Measurements from ENCODE around the gene KCNK17. TPM values are rescaled to one million over a fixed set of nuclear protein-coding genes. Genes with fewer than 3 reads are reported as not detected.

The KCNK17 gene
- polyA plus RNA-seq, 1 experiment = not detected

DNA sequence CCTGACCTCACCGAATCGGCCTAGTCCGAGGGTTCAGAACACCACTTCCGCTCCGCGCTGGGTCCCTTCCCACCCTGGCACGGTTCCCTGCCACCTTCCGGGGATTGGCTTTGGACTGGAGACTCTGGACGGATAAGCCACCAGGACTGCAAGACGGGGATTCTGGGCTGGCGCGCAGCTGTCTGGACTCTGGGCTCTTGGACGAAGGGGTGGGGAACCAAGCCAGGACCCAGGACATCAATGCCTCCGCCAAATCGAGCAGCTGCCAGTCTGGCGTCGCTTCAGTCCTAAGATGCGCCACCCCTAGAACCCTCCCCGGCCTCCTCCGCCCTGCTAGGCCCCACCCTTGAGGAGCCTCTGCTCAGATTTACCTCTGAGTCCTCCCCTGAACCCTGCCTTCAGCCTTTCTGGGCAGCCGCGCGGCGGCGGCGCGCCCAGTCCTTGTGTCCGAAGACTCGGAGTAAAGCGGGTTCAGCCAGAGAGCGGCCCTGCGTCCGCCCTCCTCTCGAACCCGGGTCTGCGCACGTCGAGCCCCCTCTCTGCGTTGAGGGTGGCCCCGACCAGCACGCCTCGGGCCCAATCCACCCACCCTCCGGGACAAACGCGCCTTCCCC, 1.2 kb downstream of the KCNK17 start:
- TF ChIP-seq, protein P1, sequence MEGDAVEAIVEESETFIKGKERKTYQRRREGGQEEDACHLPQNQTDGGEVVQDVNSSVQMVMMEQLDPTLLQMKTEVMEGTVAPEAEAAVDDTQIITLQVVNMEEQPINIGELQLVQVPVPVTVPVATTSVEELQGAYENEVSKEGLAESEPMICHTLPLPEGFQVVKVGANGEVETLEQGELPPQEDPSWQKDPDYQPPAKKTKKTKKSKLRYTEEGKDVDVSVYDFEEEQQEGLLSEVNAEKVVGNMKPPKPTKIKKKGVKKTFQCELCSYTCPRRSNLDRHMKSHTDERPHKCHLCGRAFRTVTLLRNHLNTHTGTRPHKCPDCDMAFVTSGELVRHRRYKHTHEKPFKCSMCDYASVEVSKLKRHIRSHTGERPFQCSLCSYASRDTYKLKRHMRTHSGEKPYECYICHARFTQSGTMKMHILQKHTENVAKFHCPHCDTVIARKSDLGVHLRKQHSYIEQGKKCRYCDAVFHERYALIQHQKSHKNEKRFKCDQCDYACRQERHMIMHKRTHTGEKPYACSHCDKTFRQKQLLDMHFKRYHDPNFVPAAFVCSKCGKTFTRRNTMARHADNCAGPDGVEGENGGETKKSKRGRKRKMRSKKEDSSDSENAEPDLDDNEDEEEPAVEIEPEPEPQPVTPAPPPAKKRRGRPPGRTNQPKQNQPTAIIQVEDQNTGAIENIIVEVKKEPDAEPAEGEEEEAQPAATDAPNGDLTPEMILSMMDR (IDR thresholded peaks at IDR 0.05; ENCODE audit: insufficient read depth, low read depth, low read length) = no peak

DNA sequence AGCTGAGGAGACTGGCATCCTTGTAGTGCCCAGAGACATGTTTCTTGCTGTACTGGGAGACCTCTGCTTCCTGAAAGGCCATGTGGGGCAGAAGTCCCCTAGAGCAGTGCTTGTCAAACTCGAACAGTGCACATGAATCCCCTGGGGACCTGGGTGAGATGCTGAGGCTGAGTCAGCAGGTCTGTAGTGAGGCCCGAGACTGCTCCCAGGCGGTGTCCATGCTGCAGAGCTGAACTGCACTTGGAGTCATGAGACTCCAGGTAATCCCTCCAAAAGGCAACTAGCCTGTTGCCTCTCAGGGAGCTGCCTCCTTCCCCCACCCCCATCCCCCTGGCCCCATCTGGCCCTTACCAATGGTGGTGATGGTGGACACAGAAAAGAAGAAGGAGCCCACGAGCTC, 3.7 kb downstream of the KCNK17 start:
- ChIA-PET CTCF (interaction anchor here (0.6 to 4.2 kb wide), 18 partner anchors 8 to 851 kb away, joined by 3 to 55 read pairs (median 4); no protein-coding TSS in a partner anchor), POLR2A (no interaction called here)
- no peak overlapping the region for H3K4me3 ChIP-seq (ENCODE audit: low read depth, low read length)
- no peak for DNase-seq (ENCODE audit: low read depth)
- no peaks in the 10 kb centered on the region for H3K36me3 ChIP-seq (ENCODE audit: control insufficient read depth, insufficient read depth, low read length)
- TF ChIP-seq, protein P1 (IDR thresholded peaks at IDR 0.05; ENCODE audit: insufficient read depth, low read depth, low read length) = no peak
- peaks cover 23% of the 10 kb centered on the region for H3K27me3 ChIP-seq (ENCODE audit: control insufficient read depth, insufficient read depth, low read length)

More for the DNA sequence above, 1.2 kb downstream of the KCNK17 start:
- peaks cover 25% of the 10 kb centered on the region for H3K27me3 ChIP-seq (ENCODE audit: control insufficient read depth, insufficient read depth, low read length)
- H3K36me3 ChIP-seq (ENCODE audit: control insufficient read depth, insufficient read depth, low read length) = no peaks in the 10 kb centered on the region
- DNase-seq (ENCODE audit: low read depth) = no peak
- H3K4me3 ChIP-seq (ENCODE audit: low read depth, low read length) = no peak overlapping the region
- ChIA-PET POLR2A (no interaction called here), CTCF (interaction anchor here (1.3 to 4.2 kb wide), 3 partner anchors 9 to 441 kb away, joined by 3 to 41 read pairs (median 8); no protein-coding TSS in a partner anchor)

DNA sequence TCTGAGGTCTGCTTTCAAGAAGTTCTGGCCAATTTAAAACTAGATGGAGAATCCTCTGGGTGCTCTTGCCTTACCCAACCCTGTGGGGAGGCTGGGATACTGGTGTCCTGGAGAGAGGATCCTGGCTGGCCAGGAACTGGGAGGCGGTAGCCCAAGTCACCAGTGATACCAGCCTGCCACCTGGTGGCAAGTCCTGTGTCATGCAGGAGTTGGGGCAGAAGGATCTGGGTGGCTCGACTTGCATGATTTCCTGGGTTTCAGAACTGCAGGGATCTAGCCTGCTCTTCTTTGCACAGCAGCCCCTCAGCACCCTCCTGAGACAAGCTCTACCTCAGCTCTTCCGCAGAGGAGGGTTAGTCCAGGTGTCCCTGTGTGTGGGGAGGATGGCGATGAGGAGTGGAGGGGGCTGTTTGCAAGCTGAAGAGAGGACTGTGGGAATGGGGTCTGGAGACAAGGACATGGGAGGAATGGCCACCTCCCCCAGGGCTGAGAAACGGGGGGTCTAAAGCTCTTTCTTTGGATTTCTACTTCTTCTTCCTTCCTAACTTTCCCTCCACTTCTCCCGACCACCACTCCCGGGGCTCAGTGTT, 4.2 kb downstream of the KCNK17 start:
- H3K4me3 ChIP-seq (ENCODE audit: low read depth, low read length) = no peak overlapping the region
- H3K27me3 ChIP-seq (ENCODE audit: control insufficient read depth, insufficient read depth, low read length) = peaks cover 20% of the 10 kb centered on the region
- TF ChIP-seq, protein P1 (IDR thresholded peaks at IDR 0.05; ENCODE audit: insufficient read depth, low read depth, low read length) = peak; percentile 88
- no peak for DNase-seq (ENCODE audit: low read depth)
- no peaks in the 10 kb centered on the region for H3K36me3 ChIP-seq (ENCODE audit: control insufficient read depth, insufficient read depth, low read length)
- ChIA-PET POLR2A (no interaction called here), CTCF (interaction anchor here (0.6 to 4.2 kb wide), 22 partner anchors 9 to 851 kb away, joined by 3 to 55 read pairs (median 4); no protein-coding TSS in a partner anchor)

DNA sequence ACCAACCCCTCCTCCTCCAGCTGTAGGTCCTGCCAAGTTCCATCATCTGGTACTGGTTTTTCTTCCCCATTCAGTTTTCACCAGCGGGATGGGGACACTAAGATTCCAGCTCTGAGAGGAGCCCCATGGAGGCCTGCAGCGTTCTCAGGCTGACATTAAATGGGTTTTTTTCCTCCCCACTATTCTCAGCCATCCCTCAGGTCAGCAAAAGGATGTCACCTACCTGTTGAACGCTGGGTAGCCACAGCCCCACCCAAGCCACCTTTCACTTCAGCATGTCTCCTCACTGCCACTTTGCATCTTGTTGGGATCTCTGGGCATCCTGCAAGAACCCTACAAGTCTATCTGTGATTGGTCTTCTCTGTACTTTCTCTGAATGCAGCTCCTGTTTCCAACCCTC, 6.8 kb downstream of the KCNK17 start:
- CTCF ChIA-PET = interaction anchor here (0.9 to 10.7 kb wide), 7 partner anchors 8 to 438 kb away, joined by 3 to 136 read pairs (median 4); no protein-coding TSS in a partner anchor
- DNase-seq (ENCODE audit: low read depth) = no peak
- POLR2A ChIA-PET = no interaction called here
- H3K27me3 ChIP-seq (ENCODE audit: control insufficient read depth, insufficient read depth, low read length) = no peaks in the 10 kb centered on the region; the same call in 1 of the 2 replicates
- H3K4me3 ChIP-seq (ENCODE audit: low read depth, low read length) = no peak overlapping the region
- no peaks in the 10 kb centered on the region for H3K36me3 ChIP-seq (ENCODE audit: control insufficient read depth, insufficient read depth, low read length)
- TF ChIP-seq, protein P1 (IDR thresholded peaks at IDR 0.05; ENCODE audit: insufficient read depth, low read depth, low read length) = no peak

DNA sequence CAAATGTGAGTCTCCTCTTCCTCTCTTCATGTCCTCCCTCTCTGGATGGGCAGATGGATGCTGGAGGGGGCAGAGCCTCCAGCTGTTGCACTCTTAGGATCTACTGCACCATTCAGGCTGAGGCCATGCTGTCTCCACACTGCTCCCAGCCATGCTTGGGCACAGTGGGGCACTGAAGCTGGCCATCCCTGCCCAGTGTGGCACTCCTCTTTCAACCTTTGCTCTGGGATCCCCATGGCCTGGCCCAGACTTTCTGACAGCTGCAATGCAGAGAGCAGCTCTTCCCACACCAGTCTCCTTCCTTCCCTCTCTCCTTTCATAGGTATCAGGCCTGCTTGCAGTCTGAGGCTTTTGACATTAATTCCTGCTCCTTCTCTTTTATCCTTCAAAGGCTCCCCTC, 9.3 kb downstream of the KCNK17 start:
- POLR2A ChIA-PET = no interaction called here
- no peak for DNase-seq (ENCODE audit: low read depth)
- Histone ChIP-seq H3K4me3 (ENCODE audit: low read depth, low read length) (no peak overlapping the region), H3K36me3 (ENCODE audit: control insufficient read depth, insufficient read depth, low read length) (no peaks in the 10 kb centered on the region), H3K27me3 (ENCODE audit: control insufficient read depth, insufficient read depth, low read length) (no peaks in the 10 kb centered on the region)
- CTCF ChIA-PET = interaction anchor here (0.9 to 10.7 kb wide), 8 partner anchors 17 to 433 kb away, joined by 3 to 136 read pairs (median 4); no protein-coding TSS in a partner anchor
- TF ChIP-seq, protein P1 (IDR thresholded peaks at IDR 0.05; ENCODE audit: insufficient read depth, low read depth, low read length) = no peak
